ENCODE results near the gene PIERCE2. TPM values are rescaled to one million over a fixed set of nuclear protein-coding genes. Genes with fewer than 3 reads are reported as not detected.

The PIERCE2 gene
- total RNA-seq: 2.6 and 5.8 TPM in 2 replicates

DNA sequence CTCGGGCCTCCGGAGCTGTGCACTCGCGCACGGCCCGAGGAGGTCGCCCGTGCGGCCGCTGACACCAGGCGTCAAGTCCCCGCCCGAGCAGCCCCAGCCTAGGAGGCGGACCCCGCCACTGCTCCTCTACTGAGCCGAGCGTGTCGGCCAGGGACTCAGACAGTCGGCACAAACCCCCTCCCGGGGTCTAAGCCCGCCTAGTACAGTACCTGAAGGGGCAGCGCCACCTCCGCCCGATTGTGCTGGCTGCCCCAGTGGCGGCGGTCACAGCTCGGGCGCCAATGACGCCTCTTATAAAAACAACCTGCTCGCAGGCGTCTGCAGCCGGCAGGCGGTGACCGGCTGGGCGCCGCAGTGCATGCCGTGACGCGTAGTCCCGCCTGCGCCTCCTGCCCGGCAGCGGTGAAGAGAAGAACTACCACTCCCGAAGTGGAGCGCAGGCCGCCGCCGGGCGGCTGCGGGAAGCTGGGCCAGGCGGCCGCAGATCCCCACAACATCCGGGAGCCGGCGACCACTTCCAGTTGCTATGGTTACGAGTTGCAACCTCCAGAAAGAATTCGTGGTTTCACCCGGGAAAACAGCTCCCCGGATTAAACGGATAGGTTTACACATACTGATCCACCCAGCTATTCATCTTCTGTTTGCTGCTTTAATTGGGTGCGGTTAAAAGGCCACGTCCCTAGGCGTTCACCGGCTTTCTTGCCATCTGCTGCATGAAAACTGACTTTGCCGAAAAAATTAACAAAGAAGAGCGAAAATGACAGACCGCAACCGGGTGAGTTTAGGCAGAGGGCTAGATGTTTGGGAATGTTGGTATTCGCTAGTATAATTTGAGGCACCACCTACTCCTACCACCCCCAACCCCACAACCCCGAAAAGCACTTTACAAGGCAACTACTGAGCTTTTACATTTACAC is at the start of gene PIERCE2, which contains the start of gene CCPG1:
PIERCE2 (plus strand) TSS at position 484 of the 917 bp plus-strand sequence; CDS start at position 758, 274 bp downstream.
CCPG1 (minus strand) TSS at position 348 of the 917 bp plus-strand sequence. CDS start 18,935 bp downstream, outside the sequence.

Other genes with a start within 250 kb of the PIERCE2 start
- gene RSL24D1, start 211.6 kb upstream of the PIERCE2 start, total RNA-seq: 77.0 and 98.9 TPM in 2 replicates
- gene RAB27A, start 118.7 kb upstream of the PIERCE2 start, total RNA-seq: 13.3 and 18.2 TPM in 2 replicates
- 34.0 and 34.9 TPM in 2 replicates for gene PIGBOS1, start 89.4 kb upstream of the PIERCE2 start, total RNA-seq
- gene PIGB, start 89.3 kb upstream of the PIERCE2 start, total RNA-seq: 12.7 and 27.1 TPM in 2 replicates
- gene CCPG1, start 136 bp upstream of the PIERCE2 start, total RNA-seq: 16.7 and 27.3 TPM in 2 replicates
- gene DNAAF4, start 99.7 kb downstream of the PIERCE2 start, total RNA-seq: 0.86 and 5.1 TPM in 2 replicates
- gene PYGO1, start 179.8 kb downstream of the PIERCE2 start, total RNA-seq: 2.0 and 3.9 TPM in 2 replicates

Data from myometrial cell (primary cell).